SU-DHL-6 (cell line): Measurements from ENCODE around the gene AFG1L.

ENCODE experiments used
- H2AFZ ChIP-seq: fragments of 200-600 bp; sonication (generic); 2 replicates; pipeline ENCODE4 v1.6.1; 2014; ENCODE audit warnings: low read depth, mild to moderate bottlenecking, moderate library complexity, mixed read lengths, antibody characterized with exemption, low read length; ENCODE audit not compliant: severe bottlenecking
- H3F3A ChIP-seq: fragments of 200-600 bp; shearing (Covaris generic); 2 replicates; pipeline ENCODE4 v1.6.0; 2016; ENCODE audit warnings: antibody characterized with exemption, mild to moderate bottlenecking; ENCODE audit not compliant: insufficient read depth
- H3K27ac ChIP-seq: fragments of 200-600 bp; sonication (generic); 2 replicates; pipeline ENCODE4 v1.5.1; 2016; ENCODE audit warnings: low read depth, mild to moderate bottlenecking, low read length, moderate library complexity, mixed read lengths
- H3K27me3 ChIP-seq: fragments of 200-600 bp; sonication (generic), shearing (Covaris generic); 2 replicates; pipeline ENCODE4 v1.6.0; 2014; ENCODE audit warnings: mild to moderate bottlenecking, low read length
- H3K36me3 ChIP-seq: fragments of 200-600 bp; sonication (generic); 2 replicates; pipeline ENCODE4 v1.6.1; 2014; ENCODE audit warnings: mild to moderate bottlenecking, low read length, mixed read lengths
- H3K4me2 ChIP-seq: fragments of 300-600, 200-600 bp; shearing (Covaris generic), sonication (generic); 2 replicates; pipeline ENCODE4 v1.6.0; 2014; ENCODE audit warnings: low read length, low read depth, mild to moderate bottlenecking; ENCODE audit not compliant: poor library complexity, severe bottlenecking
- H3K4me3 ChIP-seq: fragments of 200-600 bp; sonication (generic); 2 replicates; pipeline ENCODE4 v1.5.1; 2014; ENCODE audit warnings: antibody characterized with exemption, low read length, mild to moderate bottlenecking, mixed read lengths; ENCODE audit not compliant: insufficient read depth, poor library complexity, severe bottlenecking
- H3K79me2 ChIP-seq: fragments of 200-600 bp; sonication (generic); 2 replicates; pipeline ENCODE4 v1.6.1; 2014; ENCODE audit warnings: mild to moderate bottlenecking, low read length, moderate library complexity; ENCODE audit not compliant: insufficient read depth
- H3K9ac ChIP-seq: fragments of 200-600 bp; sonication (generic); 2 replicates; pipeline ENCODE4 v1.7.0; 2014; ENCODE audit warnings: mild to moderate bottlenecking, low read length
- H3K9me2 ChIP-seq: fragments of 200-600 bp; sonication (generic); replicated peaks from 2 replicates; pipeline ENCODE4 v1.6.1; 2014; ENCODE audit warnings: low read length; ENCODE audit not compliant: insufficient read depth
- H3K9me3 ChIP-seq: fragments of 200-600 bp; sonication (generic); 2 replicates; pipeline ENCODE4 v1.6.1; 2014; ENCODE audit warnings: low read length, mixed read lengths; ENCODE audit not compliant: insufficient read depth
- H4K20me1 ChIP-seq: fragments of 200-600 bp; sonication (generic); 2 replicates; pipeline ENCODE4 v1.6.1; 2014; ENCODE audit warnings: low read depth, mild to moderate bottlenecking, antibody characterized with exemption, low read length, moderate library complexity, mixed read lengths
- EZH2phosphoT487 ChIP-seq: fragments of 200-600 bp; sonication (generic), shearing (Covaris generic); conservative IDR thresholded peaks from 2 replicates; pipeline ENCODE4 v1.6.1; 2018; ENCODE audit warnings: mild to moderate bottlenecking, antibody characterized with exemption, low read length, moderate library complexity, mixed read lengths
- TF ChIP-seq, protein P1 (sequence below): fragments of 200-600 bp; sonication (generic); IDR thresholded peaks from one replicate; pipeline ENCODE4 v1.5.1; 2017; ENCODE audit warnings: antibody characterized with exemption, mild to moderate bottlenecking, low read length, moderate library complexity; ENCODE audit not compliant: insufficient read depth, poor library complexity, severe bottlenecking

The AFG1L gene

DNA sequence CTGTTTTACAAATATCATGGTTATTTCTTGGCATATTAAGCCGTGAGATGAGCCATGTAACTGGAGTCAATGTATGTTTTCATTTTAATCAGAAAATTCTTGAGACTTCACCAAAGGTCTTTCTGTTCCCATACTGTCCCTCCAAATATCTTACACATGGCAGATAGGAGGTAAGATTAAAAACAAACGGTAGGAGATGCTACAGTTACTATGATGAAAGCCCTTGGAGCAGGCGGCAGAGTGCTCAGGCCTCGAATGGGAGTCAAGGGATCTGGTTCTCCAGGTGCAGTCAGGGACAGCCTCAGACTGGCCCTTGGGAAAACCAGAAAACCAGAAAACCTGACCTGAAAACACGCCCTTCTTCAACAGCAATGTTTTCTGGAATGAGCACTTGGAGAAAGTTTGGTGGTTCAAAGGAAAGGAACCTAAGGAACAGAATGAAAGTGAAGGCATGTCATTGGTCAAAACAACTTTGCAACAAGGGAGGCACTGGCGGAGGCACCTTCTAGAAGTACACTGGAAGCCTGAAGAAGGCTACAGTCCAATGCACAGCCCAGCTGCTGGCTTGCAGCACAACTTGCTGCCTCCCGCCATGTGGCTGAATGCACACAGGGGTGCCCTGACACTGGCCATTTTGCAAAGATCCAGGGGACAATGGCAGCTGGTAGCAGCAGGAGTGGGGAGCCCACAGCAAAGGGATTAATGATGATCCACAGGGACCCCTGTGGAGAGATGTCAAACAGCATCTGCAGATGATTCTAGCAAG is 248.5 kb downstream of the AFG1L start:
- TF ChIP-seq EZH2phosphoT487 = no peak
- TF ChIP-seq, protein P1, sequence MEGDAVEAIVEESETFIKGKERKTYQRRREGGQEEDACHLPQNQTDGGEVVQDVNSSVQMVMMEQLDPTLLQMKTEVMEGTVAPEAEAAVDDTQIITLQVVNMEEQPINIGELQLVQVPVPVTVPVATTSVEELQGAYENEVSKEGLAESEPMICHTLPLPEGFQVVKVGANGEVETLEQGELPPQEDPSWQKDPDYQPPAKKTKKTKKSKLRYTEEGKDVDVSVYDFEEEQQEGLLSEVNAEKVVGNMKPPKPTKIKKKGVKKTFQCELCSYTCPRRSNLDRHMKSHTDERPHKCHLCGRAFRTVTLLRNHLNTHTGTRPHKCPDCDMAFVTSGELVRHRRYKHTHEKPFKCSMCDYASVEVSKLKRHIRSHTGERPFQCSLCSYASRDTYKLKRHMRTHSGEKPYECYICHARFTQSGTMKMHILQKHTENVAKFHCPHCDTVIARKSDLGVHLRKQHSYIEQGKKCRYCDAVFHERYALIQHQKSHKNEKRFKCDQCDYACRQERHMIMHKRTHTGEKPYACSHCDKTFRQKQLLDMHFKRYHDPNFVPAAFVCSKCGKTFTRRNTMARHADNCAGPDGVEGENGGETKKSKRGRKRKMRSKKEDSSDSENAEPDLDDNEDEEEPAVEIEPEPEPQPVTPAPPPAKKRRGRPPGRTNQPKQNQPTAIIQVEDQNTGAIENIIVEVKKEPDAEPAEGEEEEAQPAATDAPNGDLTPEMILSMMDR = no peak
- H3K36me3 ChIP-seq = no peaks in the 10 kb centered on the region
- H3K4me2 ChIP-seq = no peak overlapping the region
- no peaks in the 10 kb centered on the region for H3K79me2 ChIP-seq
- H3K4me3 ChIP-seq = no peak overlapping the region
- no peak overlapping the region for H2AFZ ChIP-seq
- H4K20me1 ChIP-seq = no peaks in the 10 kb centered on the region
- H3K9me3 ChIP-seq = no peaks in the 10 kb centered on the region
- no peaks in the 10 kb centered on the region for H3K27me3 ChIP-seq
- H3K9ac ChIP-seq = no peak overlapping the region
- H3K27ac ChIP-seq = no peak overlapping the region
- H3K9me2 ChIP-seq = no peaks in the 10 kb centered on the region
- no peaks in the 10 kb centered on the region for H3F3A ChIP-seq

DNA sequence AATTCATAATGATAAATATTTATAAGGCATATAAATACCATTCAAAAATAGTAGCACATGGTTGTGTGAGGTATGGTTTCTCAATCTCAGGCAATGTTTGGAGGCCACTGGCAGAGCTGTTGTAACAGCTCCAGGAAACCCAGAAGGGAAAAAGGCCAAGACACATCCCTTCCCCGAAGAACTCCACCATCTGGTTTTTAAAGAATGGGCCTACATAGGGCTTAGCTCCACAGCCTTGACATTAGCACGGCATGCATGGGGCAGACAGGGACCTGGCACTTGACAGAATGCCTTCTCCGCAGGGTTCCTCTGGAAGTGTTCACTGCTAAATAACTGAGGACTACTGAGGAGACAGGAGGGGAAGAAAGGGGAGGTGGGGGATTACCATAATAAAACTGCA is 249.8 kb downstream of the AFG1L start:
- Histone ChIP-seq H3K36me3 (no peaks in the 10 kb centered on the region), H3K9me2 (no peaks in the 10 kb centered on the region), H3K27me3 (no peaks in the 10 kb centered on the region), H4K20me1 (no peaks in the 10 kb centered on the region), H3K9me3 (no peaks in the 10 kb centered on the region), H3K4me2 (no peak overlapping the region), H3K27ac (no peak overlapping the region), H3K4me3 (no peak overlapping the region), H3K9ac (no peak overlapping the region), H3K79me2 (no peaks in the 10 kb centered on the region), H3F3A (no peaks in the 10 kb centered on the region), H2AFZ (no peak overlapping the region)
- TF ChIP-seq, protein P1 = no peak
- TF ChIP-seq EZH2phosphoT487 = no peak

DNA sequence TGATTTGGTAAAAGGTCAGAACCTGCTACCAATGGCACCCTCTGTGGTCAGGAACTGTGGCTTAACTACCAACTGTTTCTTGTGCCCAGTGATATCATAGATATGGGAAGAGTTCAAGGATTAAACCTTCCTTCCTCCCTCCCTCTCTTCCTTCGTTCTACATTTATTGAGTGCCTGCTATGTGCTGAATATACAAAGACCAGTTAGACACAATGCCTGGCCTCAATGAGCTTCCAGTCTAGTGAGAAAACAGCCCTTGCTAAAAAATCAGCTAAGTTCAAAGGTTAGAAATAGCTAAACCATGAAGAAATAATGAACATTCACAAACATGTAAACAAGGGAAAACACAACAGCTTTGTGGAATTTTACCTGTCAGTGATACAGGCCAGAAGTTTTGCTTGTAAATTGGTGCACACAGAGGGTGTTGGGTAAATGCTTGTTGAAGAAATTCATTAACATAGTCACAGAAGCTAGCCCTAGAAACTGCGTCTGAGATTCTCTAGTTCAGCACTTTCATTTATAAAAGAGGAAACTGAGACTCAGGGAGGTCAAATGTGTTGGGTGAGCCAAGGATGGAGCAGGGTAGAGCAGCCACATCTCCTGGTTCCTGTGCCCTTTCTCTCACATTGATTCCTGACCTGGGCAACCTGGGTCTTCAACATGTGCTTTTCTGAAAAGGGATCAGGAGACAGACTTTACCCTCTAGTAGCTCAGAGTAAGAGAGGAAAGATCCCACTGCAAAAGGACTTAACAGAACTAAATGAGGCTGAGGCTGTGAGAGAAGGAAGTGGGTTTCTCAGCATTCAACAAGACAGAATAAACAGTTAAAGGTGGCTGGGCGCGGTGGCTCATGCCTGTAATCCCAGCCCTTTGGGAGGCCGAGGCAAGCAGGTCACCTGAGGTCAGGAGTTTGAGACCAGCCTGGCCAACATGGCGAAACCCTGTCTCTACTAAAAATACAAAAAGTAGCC is 251.5 kb downstream of the AFG1L start:
- Histone ChIP-seq H3K4me2 (no peak overlapping the region), H3F3A (no peaks in the 10 kb centered on the region)

More for the DNA sequence above, 251.5 kb downstream of the AFG1L start:
- no peak overlapping the region for H3K27ac ChIP-seq
- H3K27me3 ChIP-seq = no peaks in the 10 kb centered on the region
- H3K4me3 ChIP-seq = no peak overlapping the region
- no peaks in the 10 kb centered on the region for H3K9me2 ChIP-seq
- H3K36me3 ChIP-seq = no peaks in the 10 kb centered on the region
- no peak overlapping the region for H2AFZ ChIP-seq
- H3K9me3 ChIP-seq = no peaks in the 10 kb centered on the region
- no peak overlapping the region for H3K9ac ChIP-seq
- H3K79me2 ChIP-seq = no peaks in the 10 kb centered on the region
- H4K20me1 ChIP-seq = no peaks in the 10 kb centered on the region
- TF ChIP-seq, protein P1 = no peak
- TF ChIP-seq EZH2phosphoT487 = no peak
